HG03575 (cell line): Measurements from ENCODE around the gene PIGR.
"Not testable (repeated sequence)": the region's sequence is repeated elsewhere in the genome, so short reads cannot be mapped to it uniquely, and the experiment has no call there.

Experiments
- ATAC-seq: cut with Tn5 transposase; IDR thresholded peaks from one replicate; pipeline ENCODE4 v1.9.1; 2021; ENCODE audit not compliant: unreplicated experiment, insufficient number of reproducible peaks, low FRiP score; ENCODE audit errors: extremely low read depth

The PIGR gene

GRCh38 chr1:206939841-206940587 is 6.3 kb downstream of the PIGR start:
- no peak for ATAC-seq

GRCh38 chr1:206939131-206939530 is 7.1 kb downstream of the PIGR start:
- no peak for ATAC-seq

DNA sequence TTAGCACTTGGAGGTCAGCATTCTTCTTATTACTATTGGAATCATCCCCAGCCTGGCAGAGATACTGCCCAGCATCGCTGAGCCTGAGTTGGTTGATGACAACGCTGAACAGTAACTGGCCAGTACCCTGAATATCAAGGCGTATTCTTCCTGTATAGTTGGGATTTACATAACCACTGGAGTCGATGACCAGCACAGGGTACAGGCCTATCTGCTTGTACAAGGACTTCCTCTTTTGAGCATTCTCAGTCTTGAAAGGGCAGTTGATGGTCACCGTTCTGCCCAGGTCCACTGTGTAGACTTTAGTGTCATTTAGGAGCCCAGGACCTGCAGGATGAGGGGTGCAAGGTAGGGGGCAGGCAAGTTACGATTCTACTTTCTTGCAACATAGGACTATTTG is 8.8 kb downstream of the PIGR start:
- ATAC-seq: no peak

DNA sequence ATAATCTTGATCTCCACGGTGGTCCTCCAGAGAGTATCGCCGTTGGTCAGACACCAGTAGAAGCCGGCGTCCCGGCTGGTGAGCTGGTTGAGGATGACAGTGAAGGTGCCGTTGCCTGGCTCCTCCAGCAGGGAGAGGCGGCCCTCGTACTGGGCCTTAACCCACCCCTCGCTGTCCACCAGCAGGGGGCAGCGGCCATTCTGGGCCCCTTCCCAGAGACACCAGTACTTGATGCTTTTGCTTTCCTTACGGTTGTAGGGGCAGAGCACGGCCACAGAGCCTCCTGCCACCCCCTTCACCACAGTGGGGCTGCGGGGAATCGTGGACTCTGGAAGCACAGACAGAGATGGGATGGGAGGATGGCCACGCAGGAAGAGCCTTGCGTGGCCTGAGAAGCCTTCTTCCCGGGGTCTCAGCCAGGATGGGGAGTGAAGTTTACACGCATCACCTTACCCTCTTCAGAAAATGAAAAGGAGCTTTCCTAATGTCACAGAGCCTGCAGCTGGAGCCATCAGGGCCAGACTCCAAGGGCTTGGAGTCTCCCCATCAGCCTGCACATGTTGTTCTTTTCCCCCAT is 10.7 kb downstream of the PIGR start:
- no peak for ATAC-seq

DNA sequence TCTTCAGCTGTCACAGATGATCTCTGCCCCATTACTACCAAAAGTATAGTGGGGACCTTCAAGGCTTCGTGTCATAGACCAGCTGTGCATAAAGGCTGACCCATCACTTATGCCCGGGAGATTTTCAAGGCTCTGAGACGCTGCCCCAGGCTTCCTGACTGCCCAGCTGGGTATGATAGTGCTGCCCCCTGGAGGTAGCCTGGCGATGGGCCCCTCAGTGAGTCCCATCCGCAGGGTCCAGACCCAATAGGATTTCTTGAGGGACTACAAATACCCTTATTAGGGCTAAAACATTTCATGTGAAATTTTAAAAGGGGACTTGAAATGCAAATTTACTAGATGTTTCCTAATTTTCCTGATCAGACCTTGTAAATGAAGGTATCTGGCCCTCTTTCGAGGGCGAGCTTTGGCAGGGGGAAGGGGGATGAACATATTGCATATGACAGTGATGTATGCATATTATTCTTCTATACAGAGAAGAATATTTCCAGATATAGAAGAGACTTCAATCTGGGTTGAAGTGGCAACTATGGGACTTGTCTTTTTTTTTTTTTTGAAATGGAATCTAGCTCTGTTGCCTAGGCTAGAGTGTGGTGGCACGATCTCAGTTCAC is 12.8 kb downstream of the PIGR start:
- ATAC-seq: no peak

DNA sequence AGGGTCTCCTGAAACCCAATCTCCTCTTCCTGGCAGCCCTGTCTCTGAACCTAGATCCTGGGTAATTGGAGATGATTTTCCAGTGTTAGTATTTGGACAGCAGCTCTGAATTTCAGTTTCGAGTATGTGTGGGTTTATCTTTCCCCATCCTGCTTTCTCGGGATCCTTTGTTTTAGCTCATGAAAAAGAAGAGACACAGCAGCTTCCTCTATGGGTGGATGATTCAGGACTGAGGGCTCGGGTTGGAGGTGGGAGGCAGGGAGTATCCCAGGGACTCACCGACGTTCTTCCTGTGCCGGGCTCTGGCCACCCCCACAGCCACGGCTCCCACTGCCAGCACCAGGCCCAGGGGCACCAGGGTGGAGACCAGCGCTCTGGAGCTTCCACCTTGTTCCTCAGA is 14.1 kb downstream of the PIGR start:
- ATAC-seq: no peak

DNA sequence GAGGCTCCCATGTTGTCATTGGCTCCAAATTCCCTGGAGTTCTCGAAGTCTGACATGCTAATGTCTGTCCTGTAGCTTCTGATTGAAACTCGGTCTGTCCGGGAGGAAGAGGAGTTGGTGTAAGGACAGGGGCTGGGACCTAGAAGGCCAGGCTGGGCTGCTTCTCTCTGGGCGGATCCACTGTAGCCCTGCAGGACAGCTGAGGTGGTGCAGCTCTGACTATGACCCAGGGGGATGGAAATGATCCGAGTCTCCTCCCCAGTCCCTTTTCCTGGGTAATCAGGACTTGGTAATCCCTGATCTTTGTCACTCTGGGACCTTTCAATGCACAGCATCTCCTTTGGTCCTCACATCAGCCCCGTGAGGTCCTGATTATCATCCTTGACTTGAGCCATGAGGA is 14.6 kb downstream of the PIGR start:
- no peak for ATAC-seq

DNA sequence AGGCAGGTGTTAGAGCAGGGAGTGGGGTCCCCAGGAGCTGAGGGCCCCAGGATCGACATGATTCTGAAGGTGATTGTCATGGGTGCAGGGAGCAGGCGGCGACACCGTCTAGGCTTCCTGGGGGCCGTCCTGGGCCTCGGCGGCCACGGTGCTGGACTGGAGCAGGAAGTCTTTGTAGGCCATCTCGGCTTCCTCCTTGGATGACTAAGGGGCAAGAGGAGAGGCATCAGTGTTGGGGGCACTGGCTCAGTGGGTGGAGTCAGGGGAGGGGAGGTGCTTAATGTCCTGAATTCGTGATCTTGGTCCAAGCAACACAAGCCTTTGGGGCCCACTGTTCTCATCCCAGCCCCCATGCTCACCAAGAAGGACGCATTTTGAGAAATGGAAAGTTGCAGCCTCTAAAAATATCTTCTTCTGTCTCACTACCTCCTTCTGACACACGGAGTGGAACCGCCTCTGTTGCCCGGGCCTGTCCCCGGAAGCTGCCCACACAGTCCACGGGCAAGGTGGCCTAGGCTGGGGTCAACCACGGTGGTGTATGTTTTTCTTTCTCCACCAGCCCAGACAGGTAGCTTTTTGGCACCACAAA is 16.0 kb downstream of the PIGR start:
- peak; percentile 39 for ATAC-seq

DNA sequence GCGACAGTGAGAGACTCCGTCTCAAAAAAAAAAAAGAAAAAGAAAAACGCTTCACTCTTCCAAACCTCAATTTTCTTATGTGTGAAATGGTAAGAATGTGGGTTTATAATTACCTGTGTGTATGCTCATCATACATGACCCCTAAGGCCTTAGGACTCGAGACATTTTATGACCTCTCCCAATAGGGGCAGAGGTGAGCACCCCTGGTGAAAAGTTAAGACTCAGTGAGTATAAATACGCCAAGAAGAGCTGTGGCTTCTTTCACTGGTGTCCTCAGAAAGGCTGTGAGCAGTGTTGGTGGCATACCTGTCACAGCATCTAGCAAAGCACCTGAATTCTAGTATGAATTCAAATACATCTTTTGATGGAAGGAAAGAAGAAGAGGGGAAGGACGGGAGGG is 16.7 kb downstream of the PIGR start:
- ATAC-seq: no peak

DNA sequence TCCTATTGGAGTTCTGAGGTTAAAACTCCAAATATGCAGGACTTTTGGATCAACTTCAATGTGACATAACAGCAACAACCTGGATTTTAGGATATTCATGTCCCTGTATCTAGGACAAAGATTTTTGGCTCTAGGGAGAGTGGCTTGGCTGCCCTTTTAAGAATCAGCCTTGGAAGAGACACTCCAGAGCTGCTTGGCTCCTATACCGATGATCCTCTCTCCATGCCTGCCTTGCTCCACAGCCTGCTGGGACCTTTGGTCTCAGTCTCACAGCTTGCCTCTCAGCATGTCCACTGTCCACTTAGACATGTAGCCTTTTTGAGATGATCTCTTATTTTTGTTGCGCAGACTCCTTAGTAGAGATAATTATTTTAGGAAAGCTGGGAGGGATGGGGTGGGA is 20.0 kb downstream of the PIGR start:
- ATAC-seq: no peak

GRCh38 chr1:206925106-206925736 is 21.0 kb downstream of the PIGR start:
- no peak for ATAC-seq

DNA sequence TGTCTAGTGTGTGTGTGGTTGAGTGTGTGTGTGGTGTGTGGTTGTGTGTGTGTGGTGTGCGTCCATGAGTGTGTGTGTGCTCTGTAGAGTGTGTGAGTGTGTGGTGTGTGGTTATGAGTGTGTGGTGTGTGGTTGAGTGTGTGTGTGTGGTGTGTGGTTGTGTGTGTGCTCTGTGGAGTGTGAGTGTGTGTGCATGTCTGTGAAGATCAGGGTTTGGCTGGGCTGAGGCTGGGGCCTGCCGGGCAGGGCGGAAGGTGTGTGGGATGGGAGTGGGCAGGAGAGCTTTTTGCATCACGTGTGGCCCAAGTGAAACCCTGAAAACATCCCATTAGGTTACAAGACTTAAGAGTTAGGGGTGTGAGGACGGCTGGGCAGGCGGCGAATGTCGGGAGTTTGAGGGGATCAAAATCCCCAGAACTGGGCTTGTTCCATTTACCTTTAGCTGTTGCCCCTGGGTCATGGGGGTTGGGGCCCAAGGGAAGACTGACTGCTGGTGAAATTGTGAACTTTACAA is 21.6 kb downstream of the PIGR start:
- ATAC-seq: no peak

GRCh38 chr1:206923961-206924557 is 22.2 kb downstream of the PIGR start:
- not testable (repeated sequence) for ATAC-seq

- peak; percentile 34 for ATAC-seq
Observed at GRCh38 chr1:206923009-206923960, 23.0 kb downstream of the PIGR start.

GRCh38 chr1:206922524-206922923 is 23.7 kb downstream of the PIGR start:
- no peak for ATAC-seq

DNA sequence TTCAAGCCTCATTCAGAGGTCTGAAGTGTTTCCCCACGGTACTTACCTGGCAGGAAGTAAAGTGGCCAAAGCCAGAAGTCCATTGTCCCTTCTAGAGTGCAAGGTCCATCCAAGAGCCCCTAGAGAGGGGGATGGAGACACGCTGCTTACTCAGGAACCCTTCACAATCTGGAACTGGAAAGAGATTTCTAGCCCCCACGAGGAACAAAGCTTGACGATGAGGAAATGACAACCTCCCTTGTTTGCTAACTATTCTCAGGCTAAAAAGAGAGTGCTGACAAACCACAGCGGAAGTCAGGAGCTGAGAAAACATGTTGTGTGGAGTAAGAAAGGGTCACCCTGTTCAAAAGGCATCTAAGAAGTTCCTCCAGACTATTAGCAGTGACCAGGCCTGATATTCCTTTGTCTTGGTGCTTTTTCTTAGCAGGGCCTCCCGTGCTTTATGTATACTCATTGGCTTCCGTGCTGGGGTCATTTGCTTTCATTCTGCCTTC is 24.4 kb downstream of the PIGR start, which contains the start of gene FCMR:
TSS of gene FCMR (minus strand) at position 170 of the 494 bp plus-strand sequence. CDS start at position 83, 87 bp downstream.
- no peak for ATAC-seq

DNA sequence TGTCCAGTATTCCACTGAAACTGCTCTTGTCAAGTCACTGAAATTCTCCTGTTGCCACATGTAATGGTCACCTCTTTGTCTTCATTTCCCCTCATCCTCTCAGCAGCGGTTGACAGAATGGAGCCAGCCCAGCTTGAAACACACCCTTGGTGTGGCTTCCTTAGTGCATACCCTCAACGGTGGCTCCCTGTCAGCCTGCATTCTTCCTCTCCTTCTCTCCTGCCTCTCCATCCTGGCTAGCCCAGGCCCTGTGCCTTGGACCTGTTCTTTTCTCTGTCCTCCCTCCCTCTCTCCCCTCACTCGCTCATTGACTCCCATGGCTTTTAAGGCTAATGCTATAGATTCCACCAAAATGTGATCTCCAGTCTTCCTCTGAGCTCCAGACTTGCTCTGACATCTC is 28.2 kb downstream of the PIGR start:
- ATAC-seq: no peak
